HepG2 (cell line): ENCODE data around the gene PIP4K2B. TPM values are rescaled to one million over a fixed set of nuclear protein-coding genes. Genes with fewer than 3 reads are reported as not detected.
A peak's percentile ranks its signal among the peaks of the same experiment; 100 is the strongest.

Source experiments
- NFE2L1 ChIP-seq: sonication (generic); formaldehyde crosslinking; IDR thresholded peaks from 2 replicates; pipeline ENCODE4 v1.4.0; 2020; ENCODE audit warnings: missing genetic modification reagents, mild to moderate bottlenecking, borderline replicate concordance
- SNRNP70 ChIP-seq: fragments of 200-400 bp; formaldehyde crosslinking; IDR thresholded peaks from 2 replicates; pipeline ENCODE4 v1.6.1; 2017; ENCODE audit warnings: mild to moderate bottlenecking, low read depth, low read length, moderate library complexity
- ZC3H13 ChIP-seq: sonication (generic); formaldehyde crosslinking; IDR thresholded peaks from 2 replicates; pipeline ENCODE4 v1.8.1; 2023; ENCODE audit warnings: mild to moderate bottlenecking, missing genetic modification reagents, moderate library complexity
- ZNF792 ChIP-seq: IDR thresholded peaks from 2 replicates; pipeline ENCODE4 v1.6.1; 2016
- polyA plus RNA-seq, 8 experiments: library from polyadenylated mRNA; depleted of rRNA in 3 of 8; stranded (reverse) in 7 of 8; unstranded in 1 of 8; fragments of >200 nt; fragmentation: Illumina TruSeq in 4 of 8; extraction: Trizol in 4 of 8; gene quantifications; 2 replicates each; pipeline versions ENCODE4 v1.2.1 to v1.2.3, GENCODE V29; 2011 to 2016; ENCODE audit warnings: low read depth in 4 of 8, missing spikeins in 1 of 8, mixed read lengths in 1 of 8; ENCODE audit not compliant: insufficient read depth in 1 of 8
- total RNA-seq, 5 experiments: library from RNA; depleted of rRNA; stranded (reverse); fragments of >200 nt; fragmentation: Illumina TruSeq; extraction: Trizol; gene quantifications; 2 replicates each; pipeline ENCODE4 v1.2.3, GENCODE V29; 2016; ENCODE audit warnings: low read depth in 1 of 5
- TF ChIP-seq, protein P1 (sequence below): IDR thresholded peaks from 2 replicates; pipeline ENCODE4 v1.6.1; 2016
- TF ChIP-seq, protein P2 (sequence below): sonication (generic); formaldehyde crosslinking; IDR thresholded peaks from 2 replicates; pipeline ENCODE4 v1.4.0; 2020; ENCODE audit warnings: missing genetic modification reagents, low read depth, mild to moderate bottlenecking, borderline replicate concordance
- TF ChIP-seq, protein P3 (sequence below), 2 experiments: sonication (generic) in 1 of 2; formaldehyde crosslinking in 1 of 2; IDR thresholded peaks; 2 replicates each; pipeline versions ENCODE4 v1.5.1 to v1.6.1; 2011 to 2020; ENCODE audit warnings: borderline replicate concordance in 1 of 2, low read depth in 1 of 2, low read length in 1 of 2, mild to moderate bottlenecking in 1 of 2, missing genetic modification reagents in 1 of 2, moderate library complexity in 1 of 2
- TF ChIP-seq, protein P4 (sequence below): sonication (generic); formaldehyde crosslinking; IDR thresholded peaks from 2 replicates; pipeline ENCODE4 v1.5.0; 2020; ENCODE audit warnings: missing genetic modification reagents
- TF ChIP-seq, protein P5 (sequence below): IDR thresholded peaks from 2 replicates; pipeline ENCODE4 v1.6.1; 2016; ENCODE audit warnings: low read depth, borderline replicate concordance
- TF ChIP-seq, protein P6 (sequence below): sonication (generic); formaldehyde crosslinking; IDR thresholded peaks from 2 replicates; pipeline ENCODE4; 2020; ENCODE audit warnings: missing genetic modification reagents, mild to moderate bottlenecking, borderline replicate concordance

PIP4K2B gene
- total and polyA plus RNA-seq, 2 of the 13 experiments (the other 11 are each of a cell fraction or from before 2014, with no cell fraction given), result 20.4 to 54.0 TPM

DNA sequence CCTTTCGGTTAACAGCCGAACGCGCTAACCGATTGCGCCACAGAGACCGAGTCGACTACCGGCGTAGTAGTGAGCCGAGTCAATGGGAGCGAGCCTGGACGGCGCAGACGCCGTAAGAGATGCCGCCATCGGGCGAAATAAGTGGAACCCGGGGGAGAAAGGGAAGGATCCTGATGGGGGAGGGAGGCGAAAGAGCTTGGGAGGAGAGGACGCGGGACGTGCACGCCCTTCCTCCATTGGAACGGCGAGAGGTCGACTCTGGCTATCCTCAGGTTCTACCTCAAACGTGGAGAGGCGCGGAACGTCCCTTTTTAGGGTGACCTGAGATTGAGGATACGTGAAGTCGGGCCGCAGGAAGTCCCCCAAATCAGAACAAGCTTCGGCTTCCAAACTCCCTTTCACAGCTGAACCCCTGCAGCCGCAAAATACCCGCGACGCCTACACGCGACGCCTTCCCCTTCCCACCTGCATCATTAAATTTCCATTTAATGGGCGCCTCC is 47.5 kb downstream of the PIP4K2B start (continued):
- TF ChIP-seq, protein P1, sequence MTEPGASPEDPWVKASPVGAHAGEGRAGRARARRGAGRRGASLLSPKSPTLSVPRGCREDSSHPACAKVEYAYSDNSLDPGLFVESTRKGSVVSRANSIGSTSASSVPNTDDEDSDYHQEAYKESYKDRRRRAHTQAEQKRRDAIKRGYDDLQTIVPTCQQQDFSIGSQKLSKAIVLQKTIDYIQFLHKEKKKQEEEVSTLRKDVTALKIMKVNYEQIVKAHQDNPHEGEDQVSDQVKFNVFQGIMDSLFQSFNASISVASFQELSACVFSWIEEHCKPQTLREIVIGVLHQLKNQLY, result peak; percentile 57
- TF ChIP-seq SNRNP70 (no peak), NFE2L1 (CRISPR knock-in tag) (0 out of 2 replicates have a peak, but pooled peaks have one; percentile 5), ZC3H13 (CRISPR knock-in tag) (peak; percentile 77; the same call in 1 of the 2 replicates), ZNF792 (CRISPR knock-in tag) (0 out of 2 replicates have a peak, but pooled peaks have one; percentile 70)
- TF ChIP-seq, protein P2, sequence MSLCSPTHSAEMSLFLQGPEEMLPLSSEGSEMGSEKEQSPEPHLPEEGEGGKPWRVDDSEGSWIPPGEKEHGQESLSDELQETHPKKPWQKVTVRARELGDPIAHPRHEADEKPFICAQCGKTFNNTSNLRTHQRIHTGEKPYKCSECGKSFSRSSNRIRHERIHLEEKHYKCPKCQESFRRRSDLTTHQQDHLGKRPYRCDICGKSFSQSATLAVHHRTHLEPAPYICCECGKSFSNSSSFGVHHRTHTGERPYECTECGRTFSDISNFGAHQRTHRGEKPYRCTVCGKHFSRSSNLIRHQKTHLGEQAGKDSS (CRISPR knock-in tag), result peak; percentile 81; the same call in 1 of the 2 replicates
- TF ChIP-seq, protein P3, sequence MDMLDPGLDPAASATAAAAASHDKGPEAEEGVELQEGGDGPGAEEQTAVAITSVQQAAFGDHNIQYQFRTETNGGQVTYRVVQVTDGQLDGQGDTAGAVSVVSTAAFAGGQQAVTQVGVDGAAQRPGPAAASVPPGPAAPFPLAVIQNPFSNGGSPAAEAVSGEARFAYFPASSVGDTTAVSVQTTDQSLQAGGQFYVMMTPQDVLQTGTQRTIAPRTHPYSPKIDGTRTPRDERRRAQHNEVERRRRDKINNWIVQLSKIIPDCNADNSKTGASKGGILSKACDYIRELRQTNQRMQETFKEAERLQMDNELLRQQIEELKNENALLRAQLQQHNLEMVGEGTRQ (IDR thresholded peaks at IDR 0.05; ENCODE audit: low read depth, low read length), result no peak
- TF ChIP-seq, protein P3 (CRISPR knock-in tag; IDR thresholded peaks at IDR 0.05; ENCODE audit: borderline replicate concordance), result no peak
- TF ChIP-seq, protein P4, sequence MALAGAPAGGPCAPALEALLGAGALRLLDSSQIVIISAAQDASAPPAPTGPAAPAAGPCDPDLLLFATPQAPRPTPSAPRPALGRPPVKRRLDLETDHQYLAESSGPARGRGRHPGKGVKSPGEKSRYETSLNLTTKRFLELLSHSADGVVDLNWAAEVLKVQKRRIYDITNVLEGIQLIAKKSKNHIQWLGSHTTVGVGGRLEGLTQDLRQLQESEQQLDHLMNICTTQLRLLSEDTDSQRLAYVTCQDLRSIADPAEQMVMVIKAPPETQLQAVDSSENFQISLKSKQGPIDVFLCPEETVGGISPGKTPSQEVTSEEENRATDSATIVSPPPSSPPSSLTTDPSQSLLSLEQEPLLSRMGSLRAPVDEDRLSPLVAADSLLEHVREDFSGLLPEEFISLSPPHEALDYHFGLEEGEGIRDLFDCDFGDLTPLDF (CRISPR knock-in tag), result 0 out of 2 replicates have a peak, but pooled peaks have one; percentile 11
- TF ChIP-seq, protein P5, sequence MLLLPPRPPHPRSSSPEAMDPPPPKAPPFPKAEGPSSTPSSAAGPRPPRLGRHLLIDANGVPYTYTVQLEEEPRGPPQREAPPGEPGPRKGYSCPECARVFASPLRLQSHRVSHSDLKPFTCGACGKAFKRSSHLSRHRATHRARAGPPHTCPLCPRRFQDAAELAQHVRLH, result peak; percentile 74; the same call in 1 of the 2 replicates
- TF ChIP-seq, protein P6, sequence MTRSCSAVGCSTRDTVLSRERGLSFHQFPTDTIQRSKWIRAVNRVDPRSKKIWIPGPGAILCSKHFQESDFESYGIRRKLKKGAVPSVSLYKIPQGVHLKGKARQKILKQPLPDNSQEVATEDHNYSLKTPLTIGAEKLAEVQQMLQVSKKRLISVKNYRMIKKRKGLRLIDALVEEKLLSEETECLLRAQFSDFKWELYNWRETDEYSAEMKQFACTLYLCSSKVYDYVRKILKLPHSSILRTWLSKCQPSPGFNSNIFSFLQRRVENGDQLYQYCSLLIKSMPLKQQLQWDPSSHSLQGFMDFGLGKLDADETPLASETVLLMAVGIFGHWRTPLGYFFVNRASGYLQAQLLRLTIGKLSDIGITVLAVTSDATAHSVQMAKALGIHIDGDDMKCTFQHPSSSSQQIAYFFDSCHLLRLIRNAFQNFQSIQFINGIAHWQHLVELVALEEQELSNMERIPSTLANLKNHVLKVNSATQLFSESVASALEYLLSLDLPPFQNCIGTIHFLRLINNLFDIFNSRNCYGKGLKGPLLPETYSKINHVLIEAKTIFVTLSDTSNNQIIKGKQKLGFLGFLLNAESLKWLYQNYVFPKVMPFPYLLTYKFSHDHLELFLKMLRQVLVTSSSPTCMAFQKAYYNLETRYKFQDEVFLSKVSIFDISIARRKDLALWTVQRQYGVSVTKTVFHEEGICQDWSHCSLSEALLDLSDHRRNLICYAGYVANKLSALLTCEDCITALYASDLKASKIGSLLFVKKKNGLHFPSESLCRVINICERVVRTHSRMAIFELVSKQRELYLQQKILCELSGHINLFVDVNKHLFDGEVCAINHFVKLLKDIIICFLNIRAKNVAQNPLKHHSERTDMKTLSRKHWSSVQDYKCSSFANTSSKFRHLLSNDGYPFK, result peak; percentile 8; the same call in 1 of the 2 replicates
